Calu3 (cell line): ENCODE measurements around the gene MIB1. TPM values are rescaled to one million over a fixed set of nuclear protein-coding genes. Genes with fewer than 3 reads are reported as not detected.

Source experiments
- BruUV-seq: library from RNA; stranded (reverse); fragments of 400-500 nt; replicated peaks from 2 replicates; lab custom pipeline; 2021; lab: Mats Ljungman, UMichigan
- CTCF ChIA-PET: fragments of 300-600 bp; sonication (Branson Sonifier 250); formaldehyde crosslinking; loops from one replicate; lab custom pipeline; 2022; ENCODE audit warnings: antibody characterized with exemption; lab: Charles Lee
- DNase-seq: peaks from one replicate; pipeline ENCODE4 v3.0.0; 2022
- H3K27ac Mint-ChIP-seq: one replicate; pipeline ENCODE4 v1.8.0; 2022; ENCODE audit warnings: mixed read lengths; ENCODE audit not compliant: unreplicated experiment
- H3K27me3 Mint-ChIP-seq: one replicate; pipeline ENCODE4 v1.8.0; 2022; ENCODE audit warnings: mixed read lengths; ENCODE audit not compliant: unreplicated experiment
- H3K36me3 Mint-ChIP-seq: one replicate; pipeline ENCODE4 v1.8.0; 2022; ENCODE audit warnings: mild to moderate bottlenecking, moderate library complexity, mixed read lengths; ENCODE audit not compliant: insufficient read depth, unreplicated experiment
- H3K4me1 Mint-ChIP-seq: one replicate; pipeline ENCODE4 v1.8.0; 2022; ENCODE audit warnings: mild to moderate bottlenecking, low read depth, mixed read lengths; ENCODE audit not compliant: unreplicated experiment
- H3K4me3 Mint-ChIP-seq: one replicate; pipeline ENCODE4 v1.8.0; 2022; ENCODE audit warnings: mild to moderate bottlenecking, low read depth, moderate library complexity, mixed read lengths; ENCODE audit not compliant: unreplicated experiment
- H3K9me3 Mint-ChIP-seq: one replicate; pipeline ENCODE4 v1.8.0; 2022; ENCODE audit warnings: low read depth, mixed read lengths; ENCODE audit not compliant: unreplicated experiment
- intact Hi-C: fragments of 100-400 bp; cut with micrococcal nuclease; formaldehyde crosslinking; loops from one replicate; pipeline ENCODE4 v1.10.0; 2022; ENCODE audit not compliant: unreplicated experiment
- total RNA-seq: library from RNA; stranded (reverse); gene quantifications from 2 replicates; pipeline ENCODE4 v1.2.3, GENCODE V29; 2022
- TF ChIP-seq, protein P1 (sequence below): fragments of 200-600 bp; IDR thresholded peaks from one replicate; pipeline ENCODE4 v1.8.0; 2022; ENCODE audit warnings: antibody characterized with exemption; ENCODE audit not compliant: unreplicated experiment

Gene MIB1
- total RNA-seq, 1 experiment from 2014 or later, result 33.6 TPM

DNA sequence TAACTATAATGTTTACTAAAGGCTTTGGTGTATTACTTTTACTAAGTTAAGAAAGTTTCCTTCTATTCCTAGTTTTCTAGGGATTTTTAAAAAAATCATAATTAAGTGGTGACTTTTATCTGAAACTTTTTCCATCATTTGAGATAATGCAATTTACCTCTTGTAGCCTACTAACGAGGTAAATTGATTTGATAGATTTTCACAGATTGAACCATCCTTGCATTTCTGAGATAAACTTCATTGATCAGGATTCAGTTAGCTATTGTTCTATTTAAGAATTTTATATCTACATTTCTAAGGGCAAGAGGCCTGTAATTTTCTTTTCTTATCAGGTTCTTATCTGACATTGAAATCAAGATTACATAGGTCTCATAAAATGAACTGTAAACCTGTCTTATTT, 178.1 kb downstream of the MIB1 start:
- TF ChIP-seq, protein P1, sequence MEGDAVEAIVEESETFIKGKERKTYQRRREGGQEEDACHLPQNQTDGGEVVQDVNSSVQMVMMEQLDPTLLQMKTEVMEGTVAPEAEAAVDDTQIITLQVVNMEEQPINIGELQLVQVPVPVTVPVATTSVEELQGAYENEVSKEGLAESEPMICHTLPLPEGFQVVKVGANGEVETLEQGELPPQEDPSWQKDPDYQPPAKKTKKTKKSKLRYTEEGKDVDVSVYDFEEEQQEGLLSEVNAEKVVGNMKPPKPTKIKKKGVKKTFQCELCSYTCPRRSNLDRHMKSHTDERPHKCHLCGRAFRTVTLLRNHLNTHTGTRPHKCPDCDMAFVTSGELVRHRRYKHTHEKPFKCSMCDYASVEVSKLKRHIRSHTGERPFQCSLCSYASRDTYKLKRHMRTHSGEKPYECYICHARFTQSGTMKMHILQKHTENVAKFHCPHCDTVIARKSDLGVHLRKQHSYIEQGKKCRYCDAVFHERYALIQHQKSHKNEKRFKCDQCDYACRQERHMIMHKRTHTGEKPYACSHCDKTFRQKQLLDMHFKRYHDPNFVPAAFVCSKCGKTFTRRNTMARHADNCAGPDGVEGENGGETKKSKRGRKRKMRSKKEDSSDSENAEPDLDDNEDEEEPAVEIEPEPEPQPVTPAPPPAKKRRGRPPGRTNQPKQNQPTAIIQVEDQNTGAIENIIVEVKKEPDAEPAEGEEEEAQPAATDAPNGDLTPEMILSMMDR, result no peak
- intact Hi-C loops, result loop anchor here (5.0 to 10.0 kb wide), 4 partner anchors 364 to 876 kb away; no protein-coding TSS in a partner anchor
- Mint-ChIP-seq H3K4me1 (no peaks in the 10 kb centered on the region), H3K27ac (no peak overlapping the region), H3K9me3 (peaks cover 3% of the 10 kb centered on the region), H3K36me3 (no peaks in the 10 kb centered on the region), H3K4me3 (no peak overlapping the region), H3K27me3 (no peaks in the 10 kb centered on the region)
- CTCF ChIA-PET, result no interaction called here
- no peak for DNase-seq
- no TSS peak for BruUV-seq

Other genes with a start within 250 kb of the MIB1 start
- 21.8 and 24.2 TPM in 2 replicates for gene ESCO1, start 140.1 kb upstream of the MIB1 start, total RNA-seq
- gene SNRPD1, start 128.5 kb upstream of the MIB1 start, total RNA-seq, result 107 and 112 TPM in 2 replicates
- 43.5 and 45.3 TPM in 2 replicates for gene ABHD3, start 36.0 kb upstream of the MIB1 start, total RNA-seq